HG03135 (cell line): ENCODE results near the gene ACOT8.
"Not testable (repeated sequence)": the region's sequence is repeated elsewhere in the genome, so short reads cannot be mapped to it uniquely, and the experiment has no call there.

Experiments used
- ATAC-seq: cut with Tn5 transposase; IDR thresholded peaks from one replicate; pipeline ENCODE4 v1.9.1; 2021; ENCODE audit warnings: mild to moderate bottlenecking, moderate library complexity; ENCODE audit not compliant: unreplicated experiment

Gene ACOT8

GRCh38 chr20:45829673-45830106 is 27.5 kb downstream of the ACOT8 start:
- ATAC-seq: not testable (repeated sequence)

GRCh38 chr20:45828589-45828988 is 28.6 kb downstream of the ACOT8 start:
- ATAC-seq: no peak

- ATAC-seq: no peak
These were observed 29.5 kb downstream of the ACOT8 start for GRCh38 chr20:45827712-45828111.

GRCh38 chr20:45827030-45827652 is 30.1 kb downstream of the ACOT8 start, which contains the start of gene TNNC2:
TSS of gene TNNC2 (minus strand) at chr20:45827312. CDS start at chr20:45827248, 64 bp downstream.
- no peak for ATAC-seq

GRCh38 chr20:45826381-45827019 is 30.7 kb downstream of the ACOT8 start:
- ATAC-seq: no peak

GRCh38 chr20:45823949-45824835 is 33.0 kb downstream of the ACOT8 start:
- ATAC-seq: no peak

- ATAC-seq: no peak
These were observed 34.3 kb downstream of the ACOT8 start for GRCh38 chr20:45822857-45823256.

- no peak for ATAC-seq
These were observed 35.2 kb downstream of the ACOT8 start for GRCh38 chr20:45821947-45822346.

- ATAC-seq: no peak
These were observed 37.7 kb downstream of the ACOT8 start for GRCh38 chr20:45819466-45819865.

- no peak for ATAC-seq
These were observed 39.0 kb downstream of the ACOT8 start for GRCh38 chr20:45818239-45818638.

- ATAC-seq: no peak
These were observed 39.6 kb downstream of the ACOT8 start for GRCh38 chr20:45817376-45818194.

GRCh38 chr20:45816951-45817350 is 40.2 kb downstream of the ACOT8 start:
- no peak for ATAC-seq

GRCh38 chr20:45814314-45814713 is 42.9 kb downstream of the ACOT8 start:
- no peak for ATAC-seq

GRCh38 chr20:45813489-45813888 is 43.7 kb downstream of the ACOT8 start:
- ATAC-seq: no peak

GRCh38 chr20:45813006-45813340 is 44.2 kb downstream of the ACOT8 start:
- ATAC-seq: no peak

- ATAC-seq: peak; percentile 95
These were observed 44.8 kb downstream of the ACOT8 start, which contains the start of gene UBE2C for GRCh38 chr20:45812157-45813005. TSS of gene UBE2C (plus strand) at chr20:45812644. CDS start at chr20:45812696, 52 bp downstream.

- ATAC-seq: no peak
These were observed 46.8 kb downstream of the ACOT8 start for GRCh38 chr20:45810191-45810970.

- ATAC-seq: no peak
These were observed 55.3 kb downstream of the ACOT8 start for GRCh38 chr20:45801851-45802250.
